K562 (cell line): ENCODE data around the gene DNM1. TPM values are rescaled to one million over a fixed set of nuclear protein-coding genes. Genes with fewer than 3 reads are reported as not detected.
A peak's percentile ranks its signal among the peaks of the same experiment; 100 is the strongest.

ENCODE experiments used
- ATAC-seq: fragments of 200-7000 bp; cut with Tn5 transposase; 3 replicates; pipeline ENCODE4 v1.9.1; 2020; ENCODE audit warnings: moderate library complexity
- BruUV-seq: library from RNA; stranded (reverse); fragments of 400-500 nt; replicated peaks from 2 replicates; lab custom pipeline; 2021; lab: Mats Ljungman, UMichigan
- CTCF ChIA-PET: fragments of 300-600 bp; formaldehyde crosslinking; extraction: SDS; loops from one replicate; lab custom pipeline; 2021; ENCODE audit warnings: low intra/inter-chr PET ratio; lab: Yijun Ruan, JAX
- POLR2A ChIA-PET: fragments of 300-600, 350-650 bp; sonication (Branson Sonifier 250); formaldehyde crosslinking; extraction: SDS; loops from one replicate; lab custom pipeline; 2021; ENCODE audit warnings: antibody characterized with exemption, inconsistent platforms; lab: Yijun Ruan, JAX
- DNase-seq, 4 experiments: peaks; one replicate each; pipeline versions ENCODE4 v3.0.0 to v3.0.0-alpha.2; 2011 to 2018; ENCODE audit warnings: low spot score in 3 of 4, mixed read lengths in 3 of 4; ENCODE audit errors: extremely low read depth in 1 of 4
- FAIRE-seq: peaks from 2 replicates; lab custom pipeline; 2011; peaks lifted over from hg19 to GRCh38; lab: Jason Lieb, UNC
- H2AFZ ChIP-seq: 2 replicates; pipeline ENCODE4 v1.6.0; 2011; ENCODE audit warnings: low read depth, low read length, control low read depth, inconsistent platforms
- H3K27ac ChIP-seq: fragments of 200-600 bp; 3 replicates; pipeline ENCODE4 v1.8.0; 2011; ENCODE audit warnings: low read depth, mild to moderate bottlenecking, control low read depth, inconsistent platforms, low read length, moderate library complexity, mixed read lengths; ENCODE audit errors: extremely low read depth
- H3K27me3 ChIP-seq, 2 experiments: fragments of 300-600 bp in 1 of 2; 2 replicates in 1 of 2; 3 replicates in 1 of 2; pipeline versions ENCODE4 v1.6.0 to v1.8.0; 2011; ENCODE audit warnings: inconsistent platforms in 2 of 2, low read length in 2 of 2, mild to moderate bottlenecking in 1 of 2, mixed read lengths in 1 of 2, moderate library complexity in 1 of 2; ENCODE audit not compliant: control insufficient read depth in 2 of 2, insufficient read depth in 2 of 2
- H3K36me3 ChIP-seq: fragments of 300-600 bp; 3 replicates; pipeline ENCODE4 v1.8.0; 2011; ENCODE audit warnings: mild to moderate bottlenecking, low read length, inconsistent platforms; ENCODE audit not compliant: control insufficient read depth, insufficient read depth
- H3K4me1 ChIP-seq, 2 experiments: fragments of 200-600 bp in 1 of 2; replicated peaks in 1 of 2; 2 replicates in 1 of 2; 3 replicates in 1 of 2; pipeline versions ENCODE4 v1.5.1 to v1.8.0; 2011; ENCODE audit warnings: inconsistent platforms in 2 of 2, low read length in 2 of 2, mild to moderate bottlenecking in 1 of 2, mixed read lengths in 1 of 2, moderate library complexity in 1 of 2; ENCODE audit not compliant: control insufficient read depth in 2 of 2, insufficient read depth in 2 of 2
- H3K4me2 ChIP-seq: 2 replicates; pipeline ENCODE4 v1.6.1; 2011; ENCODE audit warnings: low read length, control low read depth, inconsistent platforms, mixed read lengths; ENCODE audit not compliant: insufficient read depth
- H3K4me3 ChIP-seq: fragments of 200-600 bp; sonication (generic), shearing (Covaris generic); 2 replicates; pipeline ENCODE4 v1.5.1; 2016; ENCODE audit warnings: control low read depth, inconsistent platforms
- H3K79me2 ChIP-seq: fragments of 200-600 bp; 3 replicates; pipeline ENCODE4 v1.8.0; 2011; ENCODE audit warnings: low read length, inconsistent platforms; ENCODE audit not compliant: control insufficient read depth, insufficient read depth
- H3K9ac ChIP-seq, 2 experiments: 2 replicates each; pipeline versions ENCODE4 v1.6.0 to v1.6.1; 2011; ENCODE audit warnings: low read depth in 2 of 2, low read length in 2 of 2, control low read depth in 1 of 2, inconsistent platforms in 1 of 2, mild to moderate bottlenecking in 1 of 2, mixed read lengths in 1 of 2; ENCODE audit not compliant: insufficient read depth in 1 of 2
- H3K9me1 ChIP-seq: one replicate; pipeline ENCODE4 v1.6.0; 2011; ENCODE audit warnings: inconsistent platforms, mild to moderate bottlenecking, low read length, moderate library complexity; ENCODE audit not compliant: control insufficient read depth, insufficient read depth
- H3K9me3 ChIP-seq: replicated peaks from 2 replicates; pipeline ENCODE4 v1.5.1; 2011; ENCODE audit warnings: low read depth, low read length, inconsistent platforms; ENCODE audit not compliant: control insufficient read depth, insufficient read depth
- H4K20me1 ChIP-seq: replicated peaks from 2 replicates; pipeline ENCODE4 v1.6.1; 2011; ENCODE audit warnings: low read length, inconsistent platforms, mixed read lengths; ENCODE audit not compliant: control insufficient read depth, insufficient read depth
- BACH1 ChIP-seq: fragments of 200-800 bp; sonication (Bioruptor generic); IDR thresholded peaks from 2 replicates; pipeline ENCODE4 v1.6.1; 2016; ENCODE audit warnings: missing genetic modification characterization, missing compliant biosample characterization
- CEBPG ChIP-seq, 3 experiments: fragments of 200-800 bp in 1 of 3; sonication (Bioruptor generic) in 1 of 3; sonication (generic) in 1 of 3; formaldehyde crosslinking in 1 of 3; IDR thresholded peaks in 2 of 3; conservative IDR thresholded peaks in 1 of 3; 2 replicates each; pipeline versions ENCODE4 v1.6.1 to v1.8.0; 2016 to 2022; ENCODE audit warnings: missing compliant biosample characterization in 2 of 3, missing genetic modification characterization in 2 of 3, mild to moderate bottlenecking in 1 of 3, missing genetic modification reagents in 1 of 3
- GTF2F1 ChIP-seq: IDR thresholded peaks from 2 replicates; pipeline ENCODE4 v1.6.1; 2011; ENCODE audit warnings: low read depth, low read length, improper control_type of control experiment
- PTBP1 ChIP-seq: fragments of 200-400 bp; formaldehyde crosslinking; IDR thresholded peaks from 2 replicates; pipeline ENCODE4 v1.6.1; 2017; ENCODE audit warnings: low read depth, low read length
- SMARCA4 ChIP-seq: fragments of 450-650 bp; IDR thresholded peaks from 2 replicates; pipeline ENCODE4 v1.6.1; 2016
- SUPT5H ChIP-seq: fragments of 450-650 bp; IDR thresholded peaks from 2 replicates; pipeline ENCODE4 v1.6.1; 2016
- ZNF316 ChIP-seq: fragments of 450-650 bp; IDR thresholded peaks from 2 replicates; pipeline ENCODE4 v1.6.1; 2016
- ZNF764 ChIP-seq: fragments of 250-450 bp; sonication (Bioruptor Pico); IDR thresholded peaks from 2 replicates; pipeline ENCODE4 v1.4.0; 2020; ENCODE audit warnings: low read depth, mild to moderate bottlenecking, moderate library complexity
- WGBS: fragments of 100-300 bp; shearing (Covaris generic); methylation state at CpG from one replicate; pipeline ENCODE4 v1.1.6; 2016; ENCODE audit warnings: low coverage, mixed read lengths; ENCODE audit not compliant: insufficient coverage; ENCODE audit errors: missing lambda C conversion rate; 5-methylcytosine and 5-hydroxymethylcytosine counted together
- in situ Hi-C: fragments of 300-500 bp; cut with MboI; formaldehyde crosslinking; loops from 4 replicates; pipeline ENCODE4 v1.15.0; 2018; ENCODE audit warnings: inconsistent platforms, mixed read lengths
- intact Hi-C: fragments of 100-400 bp; cut with micrococcal nuclease; formaldehyde crosslinking; loops from 2 replicates; pipeline ENCODE4 v1.14.2; 2022
- polyA plus RNA-seq, 8 experiments: library from polyadenylated mRNA; depleted of rRNA in 4 of 8; stranded (reverse) in 5 of 8; unstranded in 3 of 8; fragments of >200 nt; fragmentation: Nextera tagmentation in 2 of 8; fragmentation: Illumina TruSeq in 1 of 8; extraction: Ambion mirVana in 2 of 8; extraction: Trizol in 1 of 8; gene quantifications; 2 replicates each; pipeline versions ENCODE4 v1.2.1 to v1.2.3, GENCODE V29; 2011 to 2014; ENCODE audit warnings: inconsistent platforms in 1 of 8, missing spikeins in 1 of 8
- total RNA-seq, 7 experiments: library from RNA; depleted of rRNA in 6 of 7; stranded (reverse); fragments of >200 nt in 6 of 7; fragmentation: Illumina TruSeq in 2 of 7; extraction: Trizol in 2 of 7; gene quantifications; 2 replicates each; pipeline versions ENCODE4 v1.2.1 to v1.2.3, GENCODE V29; 2011 to 2021; ENCODE audit warnings: low replicate concordance in 1 of 7
- TF ChIP-seq, protein P1 (sequence below): sonication (generic); formaldehyde crosslinking; IDR thresholded peaks from 2 replicates; pipeline ENCODE4 v1.9.0; 2022; ENCODE audit warnings: mild to moderate bottlenecking, missing genetic modification reagents
- TF ChIP-seq, protein P2 (sequence below): sonication (generic); formaldehyde crosslinking; IDR thresholded peaks from 2 replicates; pipeline ENCODE4 v1.8.0; 2022; ENCODE audit warnings: mild to moderate bottlenecking, missing genetic modification reagents
- TF ChIP-seq, protein P3 (sequence below): sonication (generic); formaldehyde crosslinking; IDR thresholded peaks from 2 replicates; pipeline ENCODE4 v1.8.0; 2022; ENCODE audit warnings: mild to moderate bottlenecking, missing genetic modification reagents

DNM1 gene
- total and polyA plus RNA-seq, 9 of the 15 experiments (the other 6 are each of a cell fraction or from before 2014, with no cell fraction given): 0.39 to 23.1 (median 9.1) TPM

DNA sequence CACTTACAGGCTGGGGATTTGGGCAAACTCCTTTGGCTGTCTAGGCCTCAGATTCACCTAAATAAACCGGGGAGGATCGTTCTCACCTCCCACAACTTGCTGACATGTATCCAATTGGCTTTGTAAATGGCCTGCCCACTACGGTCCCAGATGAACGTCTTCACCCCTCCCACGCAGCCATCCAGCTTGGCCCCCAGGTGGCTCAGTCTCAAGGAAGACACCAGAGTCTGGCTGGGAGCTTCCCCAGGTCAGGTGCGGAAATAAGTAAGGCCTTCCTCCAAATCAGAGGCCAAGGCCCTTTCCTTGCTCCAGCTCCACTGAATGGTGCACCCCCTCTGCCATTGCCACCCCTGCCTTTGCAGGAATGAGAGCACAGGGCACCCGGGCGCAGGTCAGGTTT lies 23.2 kb upstream of the DNM1 start:
- POLR2A ChIA-PET: interaction anchor here (0.8 to 12.6 kb wide), 4 partner anchors 9 to 37 kb away, joined by 4 to 155 read pairs (median 41); partner anchors contain the start of genes BBLN and CIZ1
- FAIRE-seq (no peak), DNase-seq (no peak), ATAC-seq (no peak)
- Histone ChIP-seq H3K9me1 (no peaks in the 10 kb centered on the region), H3K79me2 (no peaks in the 10 kb centered on the region), H3K4me3 (no peak overlapping the region), H2AFZ (no peak overlapping the region), H3K9me3 (no peaks in the 10 kb centered on the region), H3K9ac (peak overlapping the region in 1 of 2 experiments; percentile 1; a peak in 2 of 4 replicates), H3K27ac (no peak overlapping the region), H3K4me1 (peaks cover 0 to 28% of the 10 kb centered on the region in 2 experiments; a peak in 3 of 5 replicates), H3K36me3 (peaks cover 86% of the 10 kb centered on the region), H3K27me3 (no peaks in the 10 kb centered on the region), H4K20me1 (peaks cover 3% of the 10 kb centered on the region; the same call in 1 of the 2 replicates), H3K4me2 (no peak overlapping the region)
- intact Hi-C loops: loop anchor here (2.0 kb wide), 1 partner anchor 161 kb away; the partner anchor contains the start of gene SLC27A4
- BruUV-seq: no TSS peak
- 94% methylated on average over 8 of the region's 8 CpGs for WGBS
- in situ Hi-C loops: no loop called here
- CTCF ChIA-PET: interaction anchor here (1.6 kb wide), 1 partner anchor 1604 kb away, joined by 3 read pairs; no protein-coding TSS in a partner anchor
- TF ChIP-seq, protein P1, sequence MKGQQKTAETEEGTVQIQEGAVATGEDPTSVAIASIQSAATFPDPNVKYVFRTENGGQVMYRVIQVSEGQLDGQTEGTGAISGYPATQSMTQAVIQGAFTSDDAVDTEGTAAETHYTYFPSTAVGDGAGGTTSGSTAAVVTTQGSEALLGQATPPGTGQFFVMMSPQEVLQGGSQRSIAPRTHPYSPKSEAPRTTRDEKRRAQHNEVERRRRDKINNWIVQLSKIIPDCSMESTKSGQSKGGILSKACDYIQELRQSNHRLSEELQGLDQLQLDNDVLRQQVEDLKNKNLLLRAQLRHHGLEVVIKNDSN (CRISPR knock-in tag): peak; percentile 41; the same call in 1 of the 2 replicates
- TF ChIP-seq SMARCA4: no peak
- no peak for TF ChIP-seq BACH1 (tag)
- no peak; the same call in 1 of the 2 replicates for TF ChIP-seq SUPT5H
- TF ChIP-seq PTBP1: no peak
- TF ChIP-seq, protein P2, sequence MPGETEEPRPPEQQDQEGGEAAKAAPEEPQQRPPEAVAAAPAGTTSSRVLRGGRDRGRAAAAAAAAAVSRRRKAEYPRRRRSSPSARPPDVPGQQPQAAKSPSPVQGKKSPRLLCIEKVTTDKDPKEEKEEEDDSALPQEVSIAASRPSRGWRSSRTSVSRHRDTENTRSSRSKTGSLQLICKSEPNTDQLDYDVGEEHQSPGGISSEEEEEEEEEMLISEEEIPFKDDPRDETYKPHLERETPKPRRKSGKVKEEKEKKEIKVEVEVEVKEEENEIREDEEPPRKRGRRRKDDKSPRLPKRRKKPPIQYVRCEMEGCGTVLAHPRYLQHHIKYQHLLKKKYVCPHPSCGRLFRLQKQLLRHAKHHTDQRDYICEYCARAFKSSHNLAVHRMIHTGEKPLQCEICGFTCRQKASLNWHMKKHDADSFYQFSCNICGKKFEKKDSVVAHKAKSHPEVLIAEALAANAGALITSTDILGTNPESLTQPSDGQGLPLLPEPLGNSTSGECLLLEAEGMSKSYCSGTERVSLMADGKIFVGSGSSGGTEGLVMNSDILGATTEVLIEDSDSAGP: peak; percentile 49; the same call in 1 of the 2 replicates
- no peak for TF ChIP-seq ZNF764 (CRISPR knock-in tag)
- TF ChIP-seq, protein P3, sequence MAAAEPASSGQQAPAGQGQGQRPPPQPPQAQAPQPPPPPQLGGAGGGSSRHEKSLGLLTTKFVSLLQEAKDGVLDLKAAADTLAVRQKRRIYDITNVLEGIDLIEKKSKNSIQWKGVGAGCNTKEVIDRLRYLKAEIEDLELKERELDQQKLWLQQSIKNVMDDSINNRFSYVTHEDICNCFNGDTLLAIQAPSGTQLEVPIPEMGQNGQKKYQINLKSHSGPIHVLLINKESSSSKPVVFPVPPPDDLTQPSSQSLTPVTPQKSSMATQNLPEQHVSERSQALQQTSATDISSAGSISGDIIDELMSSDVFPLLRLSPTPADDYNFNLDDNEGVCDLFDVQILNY (CRISPR knock-in tag): 0 out of 2 replicates have a peak, but pooled peaks have one; percentile 16
- 0 out of 2 replicates have a peak, but pooled peaks have one; percentile 53 for TF ChIP-seq GTF2F1
- TF ChIP-seq ZNF316: no peak
- 0 out of 2 replicates have a peak, but pooled peaks have one; percentile 6 for TF ChIP-seq CEBPG (CRISPR knock-in tag; IDR thresholded peaks at IDR 0.05)
- TF ChIP-seq CEBPG (tag; conservative IDR thresholded peaks at IDR 0.05 in 1 of 2, IDR thresholded peaks at IDR 0.05 in 1 of 2): no peak
